ENCODE results near the gene GATAD2A.

The GATAD2A gene

DNA sequence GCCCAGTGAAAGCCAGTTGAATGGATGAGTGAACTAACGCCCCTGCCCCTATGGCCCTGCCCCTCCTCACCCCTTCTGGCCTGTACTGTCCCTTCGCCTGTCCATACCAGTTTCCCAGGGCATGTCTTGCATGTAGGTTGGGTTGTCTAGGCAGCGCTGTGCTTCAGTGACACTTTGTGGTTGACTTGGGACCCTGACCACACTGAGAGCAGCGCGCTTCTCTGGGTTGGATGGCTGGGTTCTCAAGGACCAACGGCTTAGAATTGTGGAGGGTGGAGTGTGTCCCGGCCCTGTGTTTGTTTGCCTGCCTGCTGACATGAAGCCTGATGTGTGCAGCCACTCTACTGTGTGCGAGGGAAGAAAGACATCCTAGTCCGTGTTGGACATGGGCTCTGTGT is 15.8 kb downstream of the GATAD2A start:
- DNase-seq (ENCODE audit: low read depth): no peak

DNA sequence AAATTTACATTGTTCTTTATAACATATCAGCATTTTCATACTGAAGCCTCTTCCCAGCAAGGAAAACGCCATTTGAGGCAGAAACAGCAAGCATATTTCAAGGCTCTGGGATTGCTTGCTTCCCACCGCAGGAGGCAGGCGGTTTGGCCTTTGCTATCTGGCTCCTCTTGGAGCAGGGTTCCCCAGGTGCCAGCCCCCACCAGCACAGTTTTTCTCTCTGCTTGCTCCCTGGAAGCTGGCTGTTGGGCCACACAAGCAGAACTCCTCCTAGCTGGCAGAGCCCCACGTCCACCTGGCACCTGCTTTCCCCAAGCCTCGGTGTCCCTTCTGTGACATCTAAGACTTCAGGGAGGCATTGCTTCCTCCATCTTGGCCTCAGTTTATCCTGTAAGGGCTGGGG is 16.7 kb downstream of the GATAD2A start:
- DNase-seq (ENCODE audit: low read depth): no peak

DNA sequence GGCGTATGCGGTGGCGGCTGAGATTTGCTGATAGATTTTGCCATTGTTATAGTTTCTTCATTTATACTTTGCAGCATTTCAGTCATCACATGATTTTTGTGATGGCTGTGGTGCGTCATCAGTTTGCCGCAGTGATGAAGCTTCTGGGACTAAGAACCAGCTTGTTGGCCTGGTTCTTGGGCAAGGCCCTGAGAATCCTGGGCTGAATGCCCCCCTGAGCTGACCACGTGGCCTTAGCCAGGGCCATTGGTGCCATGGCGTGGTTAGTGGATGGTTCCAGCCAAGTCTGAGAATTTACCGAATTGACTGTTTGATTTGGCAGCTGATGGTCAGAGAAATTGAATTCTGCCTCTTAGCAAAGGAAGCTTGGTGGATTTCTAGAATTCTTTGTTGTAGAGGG is 17.8 kb downstream of the GATAD2A start:
- DNase-seq (ENCODE audit: low read depth): no peak

DNA sequence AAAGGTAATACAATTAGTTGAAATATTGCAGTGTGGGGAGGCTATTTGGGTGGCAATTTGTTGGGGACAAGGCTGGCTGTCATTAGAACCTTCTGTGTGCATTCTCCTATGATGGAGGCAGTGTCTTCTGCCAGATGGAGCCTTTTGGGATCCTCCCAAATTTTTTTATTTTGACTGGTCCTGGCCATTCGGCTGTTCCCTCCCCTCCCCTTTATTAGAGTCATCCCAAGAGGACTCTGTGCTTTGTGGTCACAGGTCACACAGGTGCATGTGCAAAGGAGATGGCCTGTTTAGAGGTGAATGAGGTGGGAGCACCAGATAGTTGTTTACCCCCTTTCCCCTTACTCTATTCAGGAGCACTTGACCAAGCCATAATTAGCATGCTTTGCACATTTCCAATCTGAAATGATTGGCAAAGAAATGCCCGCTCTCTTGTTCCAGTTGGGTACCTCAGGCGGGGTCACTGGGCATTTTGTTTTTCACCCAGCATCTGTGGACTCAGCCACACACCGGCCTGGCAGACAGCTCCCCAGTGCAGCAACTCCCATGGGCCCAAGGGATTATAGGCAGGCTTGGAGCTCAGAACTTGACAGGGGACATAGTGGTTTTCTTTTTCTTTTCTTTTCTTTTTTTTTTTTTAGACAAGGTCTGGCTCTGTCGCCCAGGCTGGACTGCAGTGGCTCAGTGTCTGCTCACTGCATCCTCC is 19.8 kb downstream of the GATAD2A start:
- DNase-seq (ENCODE audit: low read depth): no peak

DNA sequence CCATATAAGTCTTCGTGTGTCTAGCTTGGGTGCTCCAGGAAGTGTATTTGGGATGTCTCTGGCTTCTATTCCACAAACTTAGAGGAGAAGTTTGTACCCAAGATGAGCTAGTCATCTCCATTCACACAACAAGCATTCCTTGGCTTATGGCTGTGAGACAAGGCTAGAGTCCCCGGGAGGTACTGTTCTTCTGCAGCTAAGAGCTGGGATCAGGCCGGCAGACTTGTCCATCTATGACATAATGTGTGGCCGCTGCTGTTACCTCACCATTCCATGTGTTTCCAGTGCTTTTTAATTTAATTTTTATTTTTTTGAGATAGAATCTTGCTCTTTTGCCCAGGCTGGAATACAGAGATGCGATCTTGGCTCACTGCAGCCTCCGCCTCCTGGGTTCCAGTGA is 20.7 kb downstream of the GATAD2A start:
- no peak for DNase-seq (ENCODE audit: low read depth)

DNA sequence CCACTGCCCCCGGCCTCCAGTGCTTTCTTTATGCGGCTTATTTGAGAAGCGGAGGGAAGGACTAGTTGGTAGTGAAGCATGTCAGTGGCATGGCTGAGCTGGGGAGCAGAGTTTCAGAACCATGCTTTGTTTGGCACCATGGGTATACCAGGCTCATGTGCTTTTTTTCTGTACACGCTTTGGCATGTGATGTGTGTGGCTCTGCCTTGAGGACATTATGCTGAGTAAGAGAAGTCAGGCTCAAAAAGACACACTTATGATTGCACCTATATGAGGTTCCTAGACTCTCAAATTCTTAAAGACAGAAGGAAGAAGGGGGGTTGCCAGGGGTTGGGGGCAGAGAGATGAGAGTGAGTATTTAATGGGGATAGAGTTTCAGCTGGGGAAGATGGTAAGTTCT is 21.3 kb downstream of the GATAD2A start:
- no peak for DNase-seq (ENCODE audit: low read depth)

DNA sequence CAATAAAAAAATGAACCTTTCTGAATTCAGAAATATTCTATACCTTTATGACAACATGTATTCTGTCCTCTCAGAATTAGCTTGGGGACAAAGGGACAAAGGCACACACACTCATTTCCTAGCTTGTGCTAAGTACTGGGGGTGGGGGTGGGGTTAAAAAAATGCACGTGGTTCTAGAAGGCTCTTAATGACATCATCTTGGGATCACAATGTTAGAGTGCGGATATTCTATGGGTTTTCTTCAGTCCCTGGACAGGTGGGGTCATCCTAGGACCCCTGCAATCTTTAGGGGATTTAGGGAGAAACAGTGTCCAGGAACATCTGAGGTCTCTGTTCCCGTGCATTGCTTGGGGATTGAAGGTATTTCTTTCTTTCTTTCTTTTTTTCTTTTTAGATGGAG is 21.8 kb downstream of the GATAD2A start:
- DNase-seq (ENCODE audit: low read depth): no peak

DNA sequence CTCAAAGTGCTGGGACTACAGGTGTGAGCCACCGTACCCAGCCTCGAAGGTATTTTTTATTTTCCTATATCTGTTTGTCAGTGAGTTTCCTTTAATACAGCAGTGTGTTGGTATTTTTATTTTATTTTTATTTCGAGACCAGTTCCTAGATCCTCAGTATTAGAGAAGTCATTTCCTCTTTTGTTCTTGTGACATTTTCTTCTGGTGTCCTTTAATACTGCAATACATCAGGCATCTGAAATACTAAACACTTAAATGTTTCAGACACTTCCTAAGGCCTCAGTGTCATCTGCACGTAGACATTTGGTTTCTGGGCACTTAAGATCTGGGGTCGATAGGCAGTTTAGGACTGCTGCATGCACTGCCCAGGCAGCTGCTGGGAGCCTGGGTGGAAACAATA is 22.5 kb downstream of the GATAD2A start:
- no peak for DNase-seq (ENCODE audit: low read depth)

DNA sequence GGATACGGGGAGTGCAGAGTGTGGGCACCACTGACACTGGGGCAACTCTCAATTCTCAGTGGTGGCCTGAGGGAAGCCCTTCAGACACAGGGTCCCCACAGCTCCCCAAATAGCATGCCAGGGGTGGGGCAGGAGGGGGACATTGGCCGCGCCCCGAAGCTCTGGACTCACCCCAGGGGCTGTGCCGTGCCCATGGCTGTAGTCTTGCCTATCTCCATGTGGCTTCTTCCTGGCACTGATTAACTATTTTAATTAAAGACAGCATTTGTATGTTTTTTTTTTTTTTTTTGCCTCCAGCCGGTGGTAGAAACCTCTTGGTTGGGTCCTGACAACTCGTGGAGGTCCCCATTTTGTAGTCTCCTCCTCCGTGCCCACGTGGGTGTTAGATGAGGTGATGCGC is 23.3 kb downstream of the GATAD2A start:
- no peak for DNase-seq (ENCODE audit: low read depth)

DNA sequence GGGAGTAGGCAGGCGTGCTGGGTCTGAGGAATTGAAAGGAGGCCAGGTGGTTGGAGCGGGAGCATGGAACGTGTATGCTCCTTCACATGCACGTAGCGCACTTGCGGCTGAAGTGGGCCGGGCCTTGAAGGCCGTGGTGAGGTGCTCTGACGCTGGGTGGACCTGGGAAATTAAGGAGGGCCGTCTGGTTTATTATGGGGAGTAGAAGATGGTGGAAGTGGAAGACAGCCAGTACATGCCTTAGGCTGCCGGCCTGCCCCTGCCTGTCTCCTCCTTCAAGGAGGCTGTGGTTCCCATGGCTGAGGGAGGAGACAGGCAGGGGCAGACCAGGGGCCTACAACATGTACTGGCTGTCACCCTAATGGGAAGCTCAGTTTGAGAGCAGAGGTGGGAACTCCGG is 23.9 kb downstream of the GATAD2A start:
- no peak for DNase-seq (ENCODE audit: low read depth)

DNA sequence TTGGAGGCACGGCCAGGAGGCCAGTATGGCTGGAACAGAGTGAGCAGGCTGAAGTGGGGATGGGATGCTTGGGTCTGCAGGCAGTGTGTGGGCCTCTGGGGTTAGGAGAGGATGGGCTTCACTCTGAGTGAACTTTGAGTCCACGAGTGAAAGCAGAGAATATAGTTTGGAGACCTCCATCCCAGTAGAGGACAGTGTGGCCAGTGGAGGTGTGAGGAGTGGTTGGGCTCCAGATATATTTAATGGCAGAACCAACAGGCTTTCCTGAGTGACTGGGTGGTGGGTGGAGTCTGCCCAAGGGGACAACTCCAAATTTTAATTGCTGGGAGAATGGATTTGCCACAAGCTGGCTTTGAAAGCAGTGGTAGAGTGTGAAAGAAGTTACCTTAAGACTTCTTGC is 27.3 kb downstream of the GATAD2A start:
- DNase-seq (ENCODE audit: low read depth): no peak

DNA sequence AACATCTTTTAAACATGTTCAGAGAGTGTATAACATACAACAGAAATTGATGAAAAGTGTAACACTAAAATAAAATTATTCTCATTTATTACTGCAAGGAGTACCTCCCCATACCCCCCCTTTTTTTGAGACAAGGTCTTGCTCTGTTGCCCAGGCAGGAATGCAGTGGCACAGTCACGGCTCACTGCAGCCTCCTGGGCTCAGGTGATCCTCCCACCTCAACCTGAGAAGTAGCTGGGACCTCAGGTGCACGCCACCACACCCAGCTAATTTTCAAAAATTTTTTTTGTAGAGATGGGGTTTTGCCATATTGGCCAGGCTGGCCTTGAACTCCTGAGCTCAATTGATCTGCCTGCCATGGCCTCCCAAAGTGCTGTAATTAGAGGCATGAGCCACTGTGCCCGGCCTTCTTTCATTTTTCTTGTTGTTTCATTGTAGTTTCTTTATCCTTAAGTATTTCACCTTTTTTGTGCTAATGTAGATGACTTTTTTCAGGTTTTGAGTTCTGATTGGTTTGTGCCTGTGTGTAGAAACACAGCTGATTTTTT is 28.3 kb downstream of the GATAD2A start:
- DNase-seq (ENCODE audit: low read depth): no peak

DNA sequence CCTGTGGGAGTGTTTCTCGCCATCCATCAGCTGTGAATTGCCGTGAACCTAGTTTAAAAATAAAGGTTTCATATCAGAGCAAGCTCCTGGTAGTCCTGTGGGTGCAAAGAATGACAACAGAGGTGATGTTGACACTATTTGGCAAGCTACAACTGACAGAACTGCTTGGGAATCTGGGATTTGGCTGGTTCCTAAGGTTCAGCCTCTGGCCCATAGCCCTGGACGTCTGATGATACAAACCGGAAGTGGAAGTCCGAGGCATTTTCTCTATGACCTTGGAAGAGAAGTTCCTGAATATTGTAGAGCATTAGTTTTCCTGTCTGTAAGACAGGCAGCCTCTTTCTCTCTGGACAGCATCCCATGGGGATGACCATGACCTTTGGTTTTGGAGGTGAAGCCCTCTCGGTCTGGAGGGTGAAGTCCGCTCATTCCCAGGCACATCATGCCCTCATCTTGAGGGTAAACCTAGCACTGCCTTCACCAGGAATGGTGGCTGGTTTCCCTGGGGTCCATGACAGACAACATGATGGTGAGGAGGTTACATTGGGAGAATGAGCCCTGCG is 29.1 kb downstream of the GATAD2A start:
- no peak for DNase-seq (ENCODE audit: low read depth)

DNA sequence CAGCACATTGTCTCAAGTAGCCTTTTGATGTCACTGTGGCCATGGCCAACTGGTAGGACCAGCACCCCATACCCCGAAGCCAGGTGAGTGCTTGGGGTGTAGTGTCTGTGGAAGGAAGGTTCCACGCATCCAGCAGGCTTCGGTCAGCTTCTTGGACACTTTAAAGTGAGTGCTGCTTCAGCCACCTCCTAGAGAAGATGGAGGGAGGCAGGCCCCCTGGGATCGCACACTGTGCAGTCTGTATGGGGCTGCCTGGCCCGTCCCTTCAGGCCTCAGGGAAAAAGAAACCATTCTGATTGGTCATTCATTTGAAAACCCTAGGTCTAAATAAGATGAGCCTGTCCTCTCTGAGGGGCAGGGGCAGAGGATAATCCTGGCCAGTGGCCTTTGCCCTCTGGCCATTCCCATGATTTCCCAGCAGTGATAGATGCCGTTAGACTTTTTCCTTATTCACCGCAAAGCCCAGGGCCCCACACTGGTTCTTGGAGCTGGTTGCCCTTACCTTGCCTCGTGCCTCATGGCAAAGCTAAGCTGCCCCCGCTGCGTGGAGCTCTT is 30.7 kb downstream of the GATAD2A start:
- DNase-seq (ENCODE audit: low read depth): no peak

DNA sequence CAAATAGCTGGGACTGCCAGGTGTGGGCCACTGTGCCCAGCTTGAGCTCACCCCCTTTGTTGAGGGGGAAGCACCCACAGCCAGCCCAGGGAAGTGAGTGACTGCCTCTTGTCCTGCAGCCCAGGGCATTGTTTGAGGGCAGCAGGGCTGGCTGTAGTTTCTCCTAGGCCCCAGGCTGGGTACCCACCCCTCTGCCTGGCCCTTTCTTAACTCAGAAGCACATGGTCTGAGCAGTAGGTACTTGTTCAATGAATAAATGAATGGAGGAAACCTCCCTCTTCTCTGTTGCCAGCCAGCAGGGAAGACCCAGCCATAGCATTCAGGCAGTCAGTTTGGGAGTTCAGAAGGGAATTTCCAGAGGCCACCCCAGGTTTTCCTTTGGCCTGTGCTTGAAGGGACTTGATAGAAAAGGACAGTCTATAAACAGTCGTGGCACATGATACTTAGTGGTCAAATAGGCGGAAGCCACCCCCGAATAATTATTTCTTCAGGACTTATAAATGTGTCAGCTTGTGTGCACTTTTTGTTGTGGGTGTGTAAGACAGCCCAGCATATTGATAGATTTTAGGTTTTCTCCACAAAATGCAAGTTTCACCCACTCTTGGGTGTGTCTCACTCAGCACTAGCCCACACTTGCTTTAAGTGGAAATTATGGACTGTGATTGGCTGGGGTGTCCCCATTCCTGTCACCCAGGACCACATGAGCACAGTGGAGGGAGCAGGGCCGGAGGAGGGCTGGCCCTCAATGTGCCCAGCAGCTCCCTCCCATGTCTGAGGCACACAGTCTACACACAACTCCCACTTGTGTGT is 33.1 kb downstream of the GATAD2A start:
- DNase-seq (ENCODE audit: low read depth): no peak

DNA sequence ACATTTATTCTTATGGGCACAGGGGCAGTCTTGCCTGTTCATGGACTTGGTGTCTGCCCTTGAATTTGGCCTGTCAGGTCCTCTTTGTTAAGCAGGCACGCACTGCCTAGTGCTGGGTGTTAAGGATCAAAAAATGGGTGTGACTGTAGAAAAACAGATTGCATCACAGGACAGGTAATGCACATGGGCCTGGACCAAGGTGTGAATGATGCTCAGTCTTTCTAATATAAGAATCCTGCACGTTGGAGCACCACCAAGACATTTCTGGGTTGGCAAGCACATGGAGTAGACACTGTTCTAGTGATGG is 33.7 kb downstream of the GATAD2A start:
- DNase-seq (ENCODE audit: low read depth): no peak

DNA sequence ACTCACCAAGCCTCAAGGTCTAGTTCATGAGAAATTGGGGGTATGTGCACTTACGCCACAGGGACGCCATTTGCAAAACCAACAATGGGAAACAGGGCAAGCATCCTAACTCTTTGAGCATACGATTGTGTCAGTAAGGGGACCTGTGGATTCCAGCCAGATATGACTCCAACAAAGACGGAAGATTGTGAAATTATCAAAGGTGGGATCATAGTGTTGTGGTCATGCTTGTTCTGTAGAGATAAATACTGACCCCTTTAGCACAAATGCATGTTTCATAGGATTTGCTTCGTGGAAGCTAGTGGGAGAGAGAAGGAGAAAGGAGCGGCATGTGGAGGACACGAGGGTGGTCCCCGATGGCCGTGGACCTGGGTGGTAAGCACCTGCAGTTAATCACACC is 37.8 kb downstream of the GATAD2A start:
- no peak for DNase-seq (ENCODE audit: low read depth)

DNA sequence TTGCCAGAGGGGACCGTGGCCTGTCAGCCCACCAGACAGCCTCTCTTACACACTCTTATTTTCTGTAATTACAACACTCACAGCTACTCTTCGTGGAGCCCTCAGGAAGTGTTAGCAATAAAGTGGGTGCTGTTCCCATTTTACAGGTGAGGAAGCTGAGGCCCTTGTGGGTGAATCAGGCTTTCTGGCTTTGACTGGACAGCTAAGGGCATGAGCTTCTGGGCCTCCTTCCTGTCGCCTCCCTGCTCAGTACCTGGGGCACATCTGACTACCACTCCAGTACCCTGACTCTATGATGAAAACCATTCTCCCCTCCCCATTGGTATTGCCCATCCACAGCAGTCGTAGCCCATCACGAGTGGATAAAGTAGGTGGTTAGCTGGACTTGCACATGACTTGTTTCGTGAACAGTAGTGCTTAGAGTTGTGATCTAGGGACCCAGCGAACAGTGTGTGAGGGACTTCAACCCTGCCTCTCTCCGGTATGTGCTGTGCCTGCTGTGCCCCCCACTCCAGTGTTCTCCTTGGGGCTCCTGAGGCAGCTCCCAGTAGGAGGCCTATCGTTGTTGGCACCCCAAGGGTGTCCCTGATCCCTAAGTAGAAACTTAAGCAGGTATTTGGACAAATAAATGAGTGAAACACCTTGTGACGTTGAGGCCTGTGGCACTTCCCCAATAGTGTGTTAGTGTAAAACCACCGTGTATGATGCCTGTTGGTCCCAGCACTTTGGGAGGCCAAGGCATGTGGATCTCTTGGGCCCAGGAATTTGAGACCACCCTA is 38.6 kb downstream of the GATAD2A start:
- DNase-seq (ENCODE audit: low read depth): no peak

DNA sequence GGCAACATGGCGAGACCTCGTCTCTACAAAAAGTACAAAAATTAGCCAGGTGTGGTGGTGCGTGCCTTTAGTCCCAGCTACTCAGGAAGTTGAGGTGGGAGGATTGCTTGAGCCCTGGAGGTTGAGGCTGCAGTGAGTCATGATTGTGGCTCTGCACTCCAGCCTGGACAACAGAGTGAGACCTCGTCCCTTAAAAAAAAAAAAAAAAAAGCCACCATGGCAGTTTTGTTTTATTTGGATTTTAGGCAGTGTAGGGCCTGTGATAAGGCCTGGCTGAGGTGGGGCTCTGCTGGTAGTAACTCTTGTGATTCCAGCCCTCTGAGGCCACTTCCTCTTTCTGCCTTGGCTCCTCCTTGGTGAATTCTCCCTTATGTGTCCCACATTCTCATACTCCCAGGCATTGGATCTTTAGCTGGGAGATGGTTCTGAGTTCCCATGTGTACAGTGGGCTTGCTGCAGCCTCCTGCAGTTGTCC is 39.2 kb downstream of the GATAD2A start:
- peak; percentile 74 for DNase-seq (ENCODE audit: low read depth)

DNA sequence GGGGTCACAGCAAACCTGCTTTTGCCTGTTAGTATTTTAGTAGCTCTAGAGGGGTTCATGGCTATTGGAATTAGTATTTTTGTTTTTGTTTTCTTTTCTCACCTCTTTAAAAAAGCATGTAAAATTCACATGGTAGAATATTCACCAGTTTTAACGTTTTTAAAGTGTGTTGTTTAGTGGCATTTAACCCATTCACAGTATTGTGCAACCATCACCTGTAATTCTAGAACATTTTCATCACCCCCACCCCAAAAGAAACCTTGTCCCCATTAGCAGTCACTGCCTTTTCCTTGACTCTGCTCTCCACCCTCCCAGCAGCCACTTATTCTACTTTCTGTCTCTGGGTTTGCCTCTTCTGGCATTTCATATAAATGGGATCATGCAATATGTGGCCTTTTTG is 39.8 kb downstream of the GATAD2A start:
- no peak for DNase-seq (ENCODE audit: low read depth)

DNA sequence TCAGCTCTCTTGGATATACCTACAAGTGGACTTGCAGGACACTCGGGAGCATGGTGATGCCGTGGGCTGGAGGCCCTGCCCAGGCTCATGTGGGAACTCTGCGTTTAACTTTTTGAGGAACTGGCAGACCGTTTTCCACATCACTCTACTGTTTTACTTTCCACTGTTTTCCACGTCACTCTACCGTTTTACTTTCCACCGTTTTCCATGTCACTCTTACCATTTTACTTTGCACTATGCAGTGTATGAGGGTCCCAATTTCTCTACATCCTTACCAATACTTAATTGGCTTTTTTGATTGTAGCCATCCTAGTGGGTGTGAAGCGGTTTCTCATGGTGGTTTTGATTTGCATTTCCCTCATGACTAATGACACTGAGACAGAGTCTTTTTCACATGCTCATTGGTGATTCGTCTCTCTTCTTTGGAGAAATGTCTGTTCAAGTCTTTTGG is 40.5 kb downstream of the GATAD2A start:
- peak; percentile 55 for DNase-seq (ENCODE audit: low read depth)
